SU-DHL-6 (cell line): Measurements from ENCODE around the gene S100G.

Experiments
- CTCF ChIP-seq: fragments of 200-600 bp; sonication (generic); IDR thresholded peaks from one replicate; pipeline ENCODE4 v1.5.1; 2017; ENCODE audit warnings: antibody characterized with exemption, mild to moderate bottlenecking, low read length, moderate library complexity; ENCODE audit not compliant: insufficient read depth, poor library complexity, severe bottlenecking
- EZH2phosphoT487 ChIP-seq: fragments of 200-600 bp; sonication (generic), shearing (Covaris generic); conservative IDR thresholded peaks from 2 replicates; pipeline ENCODE4 v1.6.1; 2018; ENCODE audit warnings: mild to moderate bottlenecking, antibody characterized with exemption, low read length, moderate library complexity, mixed read lengths

- no peak for TF ChIP-seq CTCF
- TF ChIP-seq EZH2phosphoT487: no peak
These were observed 28.7 kb downstream of the S100G start for GRCh38 chrX:16678689-16679088.
